Measurements from ENCODE around the gene SH3GL2.

The SH3GL2 gene

GRCh38 chr9:17824191-17824590, 245.3 kb downstream of the SH3GL2 start:
- DNase-seq, result no peak

GRCh38 chr9:17824616-17825264, 245.9 kb downstream of the SH3GL2 start:
- no peak for DNase-seq

DNA sequence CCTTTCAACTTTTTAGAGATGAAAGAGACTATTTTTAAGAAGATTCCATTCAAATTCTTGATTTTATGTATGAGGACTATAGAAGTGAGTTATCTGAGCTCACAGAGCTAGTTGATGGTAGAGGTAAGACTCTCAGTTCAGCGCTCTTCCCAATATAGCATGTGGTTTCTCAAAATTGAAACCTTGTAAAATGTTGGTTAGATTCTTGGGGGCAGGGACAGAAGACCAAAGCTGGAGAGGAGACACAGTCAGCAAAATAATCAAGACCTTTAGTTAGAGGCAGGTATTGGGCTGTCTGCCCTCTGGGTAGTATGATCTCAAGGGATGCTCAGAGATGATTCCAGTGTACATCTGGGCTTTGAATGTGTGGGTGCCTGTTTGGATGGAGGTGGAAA, 246.4 kb downstream of the SH3GL2 start:
- no peak for DNase-seq

- DNase-seq, result no peak
These were observed 250.2 kb downstream of the SH3GL2 start for GRCh38 chr9:17829064-17829463.

DNA sequence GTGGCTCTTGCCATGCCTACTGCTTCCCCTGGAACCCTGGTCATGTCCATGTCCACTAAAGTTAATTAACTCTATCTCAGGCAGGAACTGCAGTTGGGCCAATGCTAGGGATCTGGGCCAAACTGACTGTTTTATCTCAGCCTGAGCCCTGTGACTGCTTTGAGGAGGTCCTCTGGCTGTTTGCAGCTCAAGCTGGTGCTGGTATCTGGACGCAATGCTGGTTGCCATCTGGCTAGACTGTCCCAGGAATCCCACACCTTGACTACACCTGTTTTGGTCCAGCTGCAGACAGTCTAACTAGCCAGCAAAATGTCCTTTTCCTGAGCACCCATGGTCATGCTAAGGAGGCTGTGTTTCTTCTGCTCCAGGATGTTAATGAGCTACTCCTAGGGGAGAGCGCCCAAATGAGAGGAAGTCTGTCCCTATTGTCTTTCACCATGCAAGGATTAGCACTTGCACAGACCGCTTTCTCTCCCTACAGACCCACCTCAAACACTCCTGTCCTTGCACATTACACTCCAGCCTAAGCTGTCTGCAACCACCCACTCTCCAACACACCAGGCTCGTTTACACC, 251.0 kb downstream of the SH3GL2 start:
- DNase-seq, result no peak

GRCh38 chr9:17832812-17833211, 253.9 kb downstream of the SH3GL2 start:
- DNase-seq, result no peak

- DNase-seq, result no peak
These were observed 255.0 kb downstream of the SH3GL2 start for GRCh38 chr9:17833846-17834245.

GRCh38 chr9:17837965-17838364, 259.1 kb downstream of the SH3GL2 start:
- peak; percentile 13 for DNase-seq

GRCh38 chr9:17839776-17840175, 260.9 kb downstream of the SH3GL2 start:
- no peak for DNase-seq

DNA sequence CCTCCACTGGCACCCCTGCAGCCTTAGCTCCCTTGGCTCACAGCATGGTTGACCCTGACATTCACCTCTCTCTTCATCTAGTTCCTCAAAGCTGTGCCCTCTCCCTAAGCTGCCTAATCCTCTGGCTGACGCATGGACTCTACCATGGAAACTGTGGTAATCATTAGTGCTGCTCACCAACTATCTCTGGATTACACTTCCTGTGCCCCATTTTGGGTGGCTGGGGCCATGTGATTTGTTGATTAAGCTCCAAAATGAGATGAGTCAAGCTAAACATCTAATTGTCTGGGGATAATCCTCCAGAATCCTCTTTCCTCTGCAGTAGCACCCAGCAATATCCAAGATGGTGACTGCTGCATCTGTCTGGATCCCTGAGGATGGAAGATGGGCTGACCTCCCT, 264.4 kb downstream of the SH3GL2 start:
- DNase-seq, result no peak

All from hematopoietic multipotent progenitor cell treated with erythropoietin and hydrocortisone succinate and interleukin-3 and kit ligand, for 6 days (in vitro differentiated cells).